ENCODE measurements around the gene SOX10.

SOX10 gene

GRCh38 chr22:37924386-37925065 is 59.8 kb downstream of the SOX10 start:
- Mint-ChIP-seq H3K9me3 (ENCODE audit: low read depth) (no peaks in the 10 kb centered on the region), H3K27me3 (no peaks in the 10 kb centered on the region), H3K4me1 (ENCODE audit: low read depth) (peaks cover 4% of the 10 kb centered on the region), H3K36me3 (no peaks in the 10 kb centered on the region), H3K27ac (no peak overlapping the region), H3K4me3 (no peak overlapping the region)

DNA sequence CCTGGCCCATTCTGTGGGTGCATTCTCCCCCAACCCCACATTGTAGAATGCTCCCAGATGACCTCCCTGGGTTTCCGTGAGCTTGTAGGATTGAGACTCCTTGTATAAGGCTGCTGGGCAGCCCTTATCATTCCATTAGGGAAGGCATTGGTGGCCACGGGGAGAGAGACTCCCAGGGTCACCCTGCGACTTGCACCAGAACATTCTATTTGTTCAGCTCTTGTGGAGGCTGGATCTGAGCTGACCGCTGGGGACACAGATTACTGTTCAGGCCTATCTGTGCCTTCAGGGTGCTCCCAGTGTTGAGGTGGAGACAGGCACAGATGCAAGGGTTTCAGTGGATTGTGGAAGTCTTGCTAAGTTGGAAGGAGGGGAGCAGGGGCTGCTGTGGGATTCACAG is 60.4 kb downstream of the SOX10 start:
- Mint-ChIP-seq H3K4me1 (ENCODE audit: low read depth) (peaks cover 4% of the 10 kb centered on the region), H3K27me3 (no peaks in the 10 kb centered on the region), H3K27ac (no peak overlapping the region), H3K4me3 (no peak overlapping the region), H3K36me3 (no peaks in the 10 kb centered on the region), H3K9me3 (ENCODE audit: low read depth) (no peaks in the 10 kb centered on the region)

Data from activated naive CD8-positive, alpha-beta T cell (primary cell).